MM.1S (cell line): ENCODE measurements around the gene BCAT1.

Source experiments
- EZH2 ChIP-seq: fragments of 300-600 bp; sonication (generic); optimal IDR thresholded peaks from 2 replicates; pipeline ENCODE3; 2017; ENCODE audit warnings: low read depth, mild to moderate bottlenecking, antibody characterized with exemption, low read length, mixed read lengths
- TF ChIP-seq, protein P1 (sequence below): fragments of 300-600 bp; sonication (generic); IDR thresholded peaks from 2 replicates; pipeline ENCODE4 v1.5.1; 2016; ENCODE audit warnings: antibody characterized with exemption, low read length, mixed read lengths

DNA sequence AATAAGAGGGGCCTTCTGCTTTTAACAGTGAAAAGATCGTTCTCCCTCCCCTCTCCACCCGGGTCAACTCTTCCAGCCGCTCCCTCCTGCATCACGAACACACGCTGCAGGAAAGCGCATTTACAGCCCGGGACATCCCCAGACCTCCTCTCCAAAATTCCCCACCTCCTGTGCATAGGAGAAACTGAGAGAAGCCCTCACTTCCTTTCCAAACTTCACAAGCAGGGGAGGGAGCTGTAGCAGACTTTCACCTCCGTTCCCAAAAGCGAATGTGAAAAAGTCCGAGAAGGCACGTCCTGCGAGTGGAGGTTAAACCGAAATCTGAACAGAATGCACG lies 513 bp downstream of the BCAT1 start:
- TF ChIP-seq, protein P1, sequence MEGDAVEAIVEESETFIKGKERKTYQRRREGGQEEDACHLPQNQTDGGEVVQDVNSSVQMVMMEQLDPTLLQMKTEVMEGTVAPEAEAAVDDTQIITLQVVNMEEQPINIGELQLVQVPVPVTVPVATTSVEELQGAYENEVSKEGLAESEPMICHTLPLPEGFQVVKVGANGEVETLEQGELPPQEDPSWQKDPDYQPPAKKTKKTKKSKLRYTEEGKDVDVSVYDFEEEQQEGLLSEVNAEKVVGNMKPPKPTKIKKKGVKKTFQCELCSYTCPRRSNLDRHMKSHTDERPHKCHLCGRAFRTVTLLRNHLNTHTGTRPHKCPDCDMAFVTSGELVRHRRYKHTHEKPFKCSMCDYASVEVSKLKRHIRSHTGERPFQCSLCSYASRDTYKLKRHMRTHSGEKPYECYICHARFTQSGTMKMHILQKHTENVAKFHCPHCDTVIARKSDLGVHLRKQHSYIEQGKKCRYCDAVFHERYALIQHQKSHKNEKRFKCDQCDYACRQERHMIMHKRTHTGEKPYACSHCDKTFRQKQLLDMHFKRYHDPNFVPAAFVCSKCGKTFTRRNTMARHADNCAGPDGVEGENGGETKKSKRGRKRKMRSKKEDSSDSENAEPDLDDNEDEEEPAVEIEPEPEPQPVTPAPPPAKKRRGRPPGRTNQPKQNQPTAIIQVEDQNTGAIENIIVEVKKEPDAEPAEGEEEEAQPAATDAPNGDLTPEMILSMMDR = no peak
- no peak for TF ChIP-seq EZH2
